Hematopoietic multipotent progenitor cell treated with erythropoietin and hydrocortisone succinate and interleukin-3 and kit ligand, for 6 days (in vitro differentiated cells): ENCODE results near the gene PKP3.

Source experiments
- DNase-seq: peaks from one replicate; pipeline ENCODE4 v3.0.0-alpha.2; 2015

The PKP3 gene

DNA sequence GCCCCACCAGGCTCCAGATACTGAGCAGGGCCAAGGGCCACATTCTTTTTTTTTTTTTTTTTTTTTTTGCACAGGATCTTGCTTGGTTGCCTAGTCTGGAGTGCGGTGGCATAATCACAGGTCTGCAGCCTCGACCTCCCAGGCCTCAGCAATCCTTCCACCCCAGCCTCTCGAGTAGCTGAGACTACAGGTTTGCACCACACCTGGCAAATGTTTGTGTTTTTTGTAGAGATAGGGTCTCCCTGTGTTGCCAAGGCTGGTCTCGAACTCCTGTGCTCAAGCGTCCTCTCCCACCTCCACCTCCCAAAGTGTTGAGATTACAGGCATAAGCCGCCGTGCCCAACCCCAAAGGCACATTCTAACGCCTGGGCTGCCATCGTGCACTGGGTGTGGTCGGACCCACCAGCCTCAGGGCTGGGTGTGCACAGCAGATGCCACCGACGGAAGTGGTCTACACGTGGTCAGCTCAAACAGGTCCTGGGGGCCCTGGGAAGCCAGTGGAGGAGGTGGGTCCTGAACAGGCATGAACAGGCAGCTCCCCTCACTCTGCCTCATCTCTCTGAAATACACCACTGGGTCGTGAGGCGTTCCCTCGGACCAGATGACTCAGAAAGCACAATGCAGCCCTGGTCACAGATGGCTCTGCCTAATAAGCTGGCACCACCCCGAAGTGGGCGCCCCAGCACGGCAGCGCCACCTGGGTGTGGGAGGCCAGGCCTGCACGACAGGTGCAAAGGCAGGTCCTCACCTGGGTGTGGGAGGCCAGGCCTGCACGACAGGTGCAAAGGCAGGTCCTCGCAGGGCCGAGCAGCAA is 29.9 kb upstream of the PKP3 start:
- DNase-seq = peak; percentile 81

- no peak for DNase-seq
Observed at GRCh38 chr11:364991-365725, 28.9 kb upstream of the PKP3 start.

GRCh38 chr11:365831-366230 is 28.2 kb upstream of the PKP3 start:
- no peak for DNase-seq

- DNase-seq = no peak
Observed at GRCh38 chr11:367956-368413, 26.0 kb upstream of the PKP3 start.

- DNase-seq = no peak
Observed at GRCh38 chr11:368414-369335, 25.3 kb upstream of the PKP3 start.

DNA sequence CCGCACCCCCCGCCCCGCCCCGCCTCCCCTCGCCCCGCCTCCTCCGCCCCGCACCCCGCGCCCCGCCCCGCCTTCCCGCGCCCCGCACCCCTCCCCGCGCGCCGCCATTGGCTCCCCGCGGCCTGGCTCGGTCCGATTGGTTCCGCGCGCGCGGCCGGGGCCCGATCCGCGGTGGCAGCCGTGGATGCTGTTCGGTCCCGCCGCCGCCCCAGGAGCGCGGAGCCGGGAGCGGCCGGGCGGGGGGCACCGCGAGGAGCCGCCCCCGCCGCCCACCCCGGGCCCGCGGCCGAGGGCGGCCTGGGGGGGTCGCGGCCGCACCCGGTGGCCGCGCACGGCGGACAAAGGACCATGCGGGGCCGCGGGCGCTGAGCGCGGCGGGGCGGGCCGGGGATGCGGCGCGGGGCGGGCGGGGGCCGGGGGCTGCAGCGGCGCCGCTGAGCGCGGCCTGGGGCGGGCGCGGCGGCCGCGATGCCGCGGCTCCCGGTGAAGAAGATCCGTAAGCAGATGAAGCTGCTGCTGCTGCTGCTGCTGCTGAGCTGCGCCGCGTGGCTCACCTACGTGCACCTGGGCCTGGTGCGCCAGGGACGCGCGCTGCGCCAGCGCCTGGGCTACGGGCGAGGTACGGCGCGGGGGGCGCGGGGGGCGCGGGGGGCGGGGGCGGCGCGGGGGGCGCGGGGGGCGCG is 24.5 kb upstream of the PKP3 start, which contains the start of gene B4GALNT4:
Gene B4GALNT4 (plus strand): TSS at position 164 of the 683 bp plus-strand sequence. CDS start 305 bp downstream, at position 469.
- DNase-seq = no peak

- DNase-seq = no peak
Observed at GRCh38 chr11:370070-370941, 23.7 kb upstream of the PKP3 start.

- no peak for DNase-seq
Observed at GRCh38 chr11:371051-371450, 23.0 kb upstream of the PKP3 start.

GRCh38 chr11:371716-372590 is 22.1 kb upstream of the PKP3 start:
- peak; percentile 32 for DNase-seq

GRCh38 chr11:372809-373715 is 20.9 kb upstream of the PKP3 start:
- DNase-seq = no peak

DNA sequence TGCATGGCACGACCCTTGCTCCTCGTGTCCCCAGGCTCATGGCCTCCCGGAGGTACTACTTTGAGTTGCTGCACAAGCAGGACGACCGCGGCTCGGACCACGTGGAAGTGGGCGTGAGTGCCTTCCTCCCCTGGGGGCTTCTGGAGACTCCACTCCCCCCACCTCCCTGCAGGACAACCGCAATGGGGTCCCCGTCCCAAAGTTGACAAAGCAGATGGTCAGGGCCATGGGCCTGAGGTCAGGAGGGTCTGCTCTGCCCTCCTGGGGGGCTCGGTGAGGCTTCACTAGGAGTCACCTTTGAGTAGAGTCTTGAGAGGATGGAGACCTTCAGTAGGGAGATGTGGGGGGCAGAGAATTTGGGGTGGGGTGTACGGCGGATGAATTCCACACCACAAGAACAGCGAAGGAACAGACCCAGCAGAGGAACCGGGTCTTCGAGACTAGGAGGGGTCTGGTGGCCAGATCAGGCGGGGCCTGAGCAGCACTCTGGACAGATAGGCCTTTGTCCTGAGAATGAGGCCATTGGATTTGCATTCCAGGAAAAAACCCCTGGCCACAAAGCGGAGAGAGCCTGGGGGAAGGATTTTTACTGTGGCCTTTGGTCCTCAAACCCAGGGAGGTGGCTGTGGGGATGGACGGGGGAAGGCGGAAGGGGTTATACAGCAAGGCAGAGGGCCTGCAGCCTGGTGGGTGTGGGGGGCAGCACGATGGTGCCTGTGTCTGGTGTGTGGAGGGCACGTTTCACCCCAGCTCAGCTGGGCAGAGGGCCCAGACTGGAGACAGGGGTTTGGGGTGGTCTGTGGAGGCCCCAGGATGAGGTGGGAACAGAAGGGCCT is 20.1 kb upstream of the PKP3 start:
- DNase-seq = no peak

GRCh38 chr11:375065-376025 is 18.7 kb upstream of the PKP3 start:
- DNase-seq = no peak

DNA sequence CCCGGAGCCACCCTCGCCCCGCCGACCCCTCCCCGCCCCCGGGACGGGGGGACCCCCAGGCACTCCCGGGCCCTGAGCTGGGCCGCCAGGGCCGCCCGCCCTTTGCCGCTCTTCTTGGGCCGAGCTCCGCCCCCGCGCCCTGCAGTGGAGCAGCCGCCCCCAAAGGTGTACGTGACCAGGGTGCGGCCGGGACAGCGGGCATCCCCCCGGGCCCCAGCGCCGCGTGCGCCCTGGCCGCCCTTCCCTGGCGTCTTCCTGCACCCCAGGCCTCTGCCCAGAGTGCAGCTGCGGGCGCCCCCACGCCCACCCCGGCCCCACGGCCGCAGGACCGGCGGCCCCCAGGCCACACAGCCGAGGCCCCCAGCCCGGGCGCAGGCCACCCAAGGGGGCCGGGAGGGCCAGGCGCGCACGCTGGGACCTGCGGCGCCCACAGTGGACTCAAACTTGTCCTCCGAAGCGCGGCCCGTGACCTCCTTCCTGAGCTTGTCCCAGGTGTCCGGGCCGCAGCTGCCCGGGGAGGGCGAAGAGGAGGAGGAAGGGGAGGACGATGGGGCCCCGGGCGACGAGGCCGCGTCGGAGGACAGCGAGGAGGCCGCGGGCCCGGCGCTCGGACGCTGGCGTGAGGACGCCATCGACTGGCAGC is 17.4 kb upstream of the PKP3 start:
- no peak for DNase-seq

DNA sequence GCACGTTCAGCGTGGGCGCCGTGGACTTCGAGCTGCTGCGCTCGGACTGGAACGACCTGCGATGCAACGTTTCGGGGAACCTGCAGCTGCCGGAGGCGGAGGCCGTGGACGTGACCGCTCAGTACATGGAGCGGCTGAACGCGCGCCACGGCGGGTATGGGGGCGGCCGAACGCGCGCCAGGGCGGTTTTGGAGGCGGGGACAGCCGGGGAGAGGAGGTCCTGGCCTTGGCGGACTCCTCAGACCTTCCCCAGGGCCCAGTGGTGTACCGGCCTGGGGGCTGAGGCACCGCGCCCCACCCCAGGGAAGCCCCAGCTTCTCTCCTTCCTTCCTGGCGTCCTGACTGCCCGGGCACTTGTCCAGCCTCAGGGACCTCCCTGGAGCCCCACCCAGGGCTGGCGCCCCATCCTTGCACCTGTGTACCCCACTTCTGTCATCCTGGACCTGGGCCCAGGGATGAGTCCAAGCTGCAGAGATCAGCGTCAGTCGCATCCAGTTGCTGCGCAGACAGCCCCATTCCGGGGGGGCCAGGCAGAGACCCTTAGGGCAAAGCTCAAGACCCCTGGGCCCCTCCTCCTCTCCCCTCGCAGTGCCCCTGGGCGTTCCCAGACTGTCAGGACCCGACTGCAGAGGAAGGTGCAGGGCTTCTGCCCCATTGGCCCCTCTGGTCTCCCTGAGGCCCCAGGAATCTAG is 16.7 kb upstream of the PKP3 start:
- no peak for DNase-seq

- no peak for DNase-seq
Observed at GRCh38 chr11:377883-378500, 16.0 kb upstream of the PKP3 start.
